Fibroblast of lung (primary cell): ENCODE data around the gene CCDC12. TPM values are rescaled to one million over a fixed set of nuclear protein-coding genes. Genes with fewer than 3 reads are reported as not detected.

Source experiments
- DNase-seq, 2 donors: peaks; one replicate each; pipeline versions ENCODE4 v3.0.0 to v3.0.0-alpha.2; 2010; ENCODE audit warnings: low read depth in 2 of 2
- H2AFZ ChIP-seq: 2 replicates; pipeline ENCODE4 v1.5.1; 2012; ENCODE audit warnings: low read length, control low read depth, inconsistent platforms
- H3K27ac ChIP-seq: 2 replicates; pipeline ENCODE4 v1.5.1; 2011; ENCODE audit warnings: low read length, control low read depth; ENCODE audit not compliant: insufficient read depth
- H3K27me3 ChIP-seq: 2 replicates; pipeline ENCODE4 v1.5.1; 2011; ENCODE audit warnings: mild to moderate bottlenecking, low read length; ENCODE audit not compliant: control insufficient read depth, insufficient read depth
- H3K36me3 ChIP-seq: 2 replicates; pipeline ENCODE4 v1.5.1; 2011; ENCODE audit warnings: low read length; ENCODE audit not compliant: control insufficient read depth, insufficient read depth
- H3K4me1 ChIP-seq: 2 replicates; pipeline ENCODE4 v1.5.1; 2011; ENCODE audit warnings: low read length; ENCODE audit not compliant: control insufficient read depth, insufficient read depth; ENCODE audit errors: extremely low read depth
- H3K4me2 ChIP-seq: 2 replicates; pipeline ENCODE4 v1.5.1; 2011; ENCODE audit warnings: low read length, control low read depth; ENCODE audit not compliant: insufficient read depth; ENCODE audit errors: extremely low read depth
- H3K4me3 ChIP-seq, 4 experiments: fragments of 200-600 bp in 1 of 4; sonication (generic) in 1 of 4; replicated peaks in 1 of 4; 2 replicates each; pipeline ENCODE4 v1.5.1; 2011 to 2016; ENCODE audit warnings: low read length in 4 of 4, low read depth in 3 of 4, mild to moderate bottlenecking in 3 of 4, control low read depth in 2 of 4, inconsistent platforms in 1 of 4, mixed read lengths in 1 of 4; ENCODE audit not compliant: insufficient read depth in 1 of 4; ENCODE audit errors: control extremely low read depth in 1 of 4
- H3K79me2 ChIP-seq: 2 replicates; pipeline ENCODE4 v1.5.1; 2012; ENCODE audit warnings: mild to moderate bottlenecking, low read length, inconsistent platforms; ENCODE audit not compliant: control insufficient read depth, insufficient read depth
- H3K9ac ChIP-seq: 2 replicates; pipeline ENCODE4 v1.5.1; 2011; ENCODE audit warnings: mild to moderate bottlenecking, low read length, control low read depth; ENCODE audit not compliant: insufficient read depth
- H3K9me3 ChIP-seq: 2 replicates; pipeline ENCODE4 v1.5.1; 2012; ENCODE audit warnings: low read depth, low read length; ENCODE audit not compliant: control insufficient read depth, insufficient read depth
- H4K20me1 ChIP-seq: 2 replicates; pipeline ENCODE4 v1.5.1; 2011; ENCODE audit warnings: low read length; ENCODE audit not compliant: control insufficient read depth, insufficient read depth; ENCODE audit errors: extremely low read depth
- EZH2 ChIP-seq: IDR thresholded peaks from 2 replicates; pipeline ENCODE4 v1.5.1; 2012; ENCODE audit warnings: low read length, control low read depth, mild to moderate bottlenecking; ENCODE audit errors: missing control alignments
- polyA plus RNA-seq, 2 donors: library from polyadenylated mRNA; depleted of rRNA in 1 of 2; stranded (reverse) in 1 of 2; unstranded in 1 of 2; fragments of >200 nt; gene quantifications; 2 replicates each; pipeline ENCODE4 v1.2.1, GENCODE V29; 2011 to 2012; ENCODE audit warnings: missing spikeins in 1 of 2
- total RNA-seq: library from RNA; depleted of rRNA; stranded (reverse); fragments of >200 nt; gene quantifications from 2 replicates; pipeline ENCODE4 v1.2.1, GENCODE V29; 2014
- TF ChIP-seq, protein P1 (sequence below), 2 donors: IDR thresholded peaks in 1 of 2; conservative IDR thresholded peaks in 1 of 2; 1 replicate in 1 of 2; 2 replicates in 1 of 2; pipeline ENCODE4 v1.5.1; 2011 to 2012; ENCODE audit warnings: low read length in 2 of 2, control low read depth in 1 of 2, inconsistent platforms in 1 of 2, low read depth in 1 of 2, mild to moderate bottlenecking in 1 of 2

CCDC12 gene
- total and polyA plus RNA-seq, 2 donors (not counting 1 experiment from before 2014, with no cell fraction given): 28.0 to 29.2 TPM

GRCh38 chr3:46981932-46982471 lies 5.5 kb upstream of the CCDC12 start:
- Histone ChIP-seq H4K20me1 (no peaks in the 10 kb centered on the region), H2AFZ (no peak overlapping the region), H3K4me2 (no peak overlapping the region), H3K4me1 (peaks cover 7% of the 10 kb centered on the region), H3K9me3 (no peaks in the 10 kb centered on the region), H3K27ac (no peak overlapping the region), H3K36me3 (no peaks in the 10 kb centered on the region), H3K79me2 (no peaks in the 10 kb centered on the region), H3K9ac (no peak overlapping the region), H3K4me3 (no peak overlapping the region), H3K27me3 (no peaks in the 10 kb centered on the region)
- DNase-seq: no peak
- TF ChIP-seq, protein P1, sequence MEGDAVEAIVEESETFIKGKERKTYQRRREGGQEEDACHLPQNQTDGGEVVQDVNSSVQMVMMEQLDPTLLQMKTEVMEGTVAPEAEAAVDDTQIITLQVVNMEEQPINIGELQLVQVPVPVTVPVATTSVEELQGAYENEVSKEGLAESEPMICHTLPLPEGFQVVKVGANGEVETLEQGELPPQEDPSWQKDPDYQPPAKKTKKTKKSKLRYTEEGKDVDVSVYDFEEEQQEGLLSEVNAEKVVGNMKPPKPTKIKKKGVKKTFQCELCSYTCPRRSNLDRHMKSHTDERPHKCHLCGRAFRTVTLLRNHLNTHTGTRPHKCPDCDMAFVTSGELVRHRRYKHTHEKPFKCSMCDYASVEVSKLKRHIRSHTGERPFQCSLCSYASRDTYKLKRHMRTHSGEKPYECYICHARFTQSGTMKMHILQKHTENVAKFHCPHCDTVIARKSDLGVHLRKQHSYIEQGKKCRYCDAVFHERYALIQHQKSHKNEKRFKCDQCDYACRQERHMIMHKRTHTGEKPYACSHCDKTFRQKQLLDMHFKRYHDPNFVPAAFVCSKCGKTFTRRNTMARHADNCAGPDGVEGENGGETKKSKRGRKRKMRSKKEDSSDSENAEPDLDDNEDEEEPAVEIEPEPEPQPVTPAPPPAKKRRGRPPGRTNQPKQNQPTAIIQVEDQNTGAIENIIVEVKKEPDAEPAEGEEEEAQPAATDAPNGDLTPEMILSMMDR (conservative IDR thresholded peaks at IDR 0.05 in 1 of 2, IDR thresholded peaks at IDR 0.05 in 1 of 2; ENCODE audit: low read depth in 1 of 2, low read length in 2 of 2): no peak
- no peak for TF ChIP-seq EZH2

GRCh38 chr3:46979958-46980497 lies 3.5 kb upstream of the CCDC12 start:
- Histone ChIP-seq H3K27me3 (no peaks in the 10 kb centered on the region), H3K9me3 (no peaks in the 10 kb centered on the region), H3K9ac (peak overlapping the region; percentile 30), H3K79me2 (peaks cover 11% of the 10 kb centered on the region), H3K4me3 (peak overlapping the region; percentile 46 to 67 (median 57)), H2AFZ (peak overlapping the region; percentile 51), H3K36me3 (no peaks in the 10 kb centered on the region), H3K27ac (no peak overlapping the region), H3K4me2 (peak overlapping the region; percentile 80), H3K4me1 (peaks cover 7% of the 10 kb centered on the region), H4K20me1 (no peaks in the 10 kb centered on the region)
- TF ChIP-seq EZH2: no peak
- TF ChIP-seq, protein P1 (conservative IDR thresholded peaks at IDR 0.05 in 1 of 2, IDR thresholded peaks at IDR 0.05 in 1 of 2; ENCODE audit: low read depth in 1 of 2, low read length in 2 of 2): no peak
- no peak for DNase-seq

DNA sequence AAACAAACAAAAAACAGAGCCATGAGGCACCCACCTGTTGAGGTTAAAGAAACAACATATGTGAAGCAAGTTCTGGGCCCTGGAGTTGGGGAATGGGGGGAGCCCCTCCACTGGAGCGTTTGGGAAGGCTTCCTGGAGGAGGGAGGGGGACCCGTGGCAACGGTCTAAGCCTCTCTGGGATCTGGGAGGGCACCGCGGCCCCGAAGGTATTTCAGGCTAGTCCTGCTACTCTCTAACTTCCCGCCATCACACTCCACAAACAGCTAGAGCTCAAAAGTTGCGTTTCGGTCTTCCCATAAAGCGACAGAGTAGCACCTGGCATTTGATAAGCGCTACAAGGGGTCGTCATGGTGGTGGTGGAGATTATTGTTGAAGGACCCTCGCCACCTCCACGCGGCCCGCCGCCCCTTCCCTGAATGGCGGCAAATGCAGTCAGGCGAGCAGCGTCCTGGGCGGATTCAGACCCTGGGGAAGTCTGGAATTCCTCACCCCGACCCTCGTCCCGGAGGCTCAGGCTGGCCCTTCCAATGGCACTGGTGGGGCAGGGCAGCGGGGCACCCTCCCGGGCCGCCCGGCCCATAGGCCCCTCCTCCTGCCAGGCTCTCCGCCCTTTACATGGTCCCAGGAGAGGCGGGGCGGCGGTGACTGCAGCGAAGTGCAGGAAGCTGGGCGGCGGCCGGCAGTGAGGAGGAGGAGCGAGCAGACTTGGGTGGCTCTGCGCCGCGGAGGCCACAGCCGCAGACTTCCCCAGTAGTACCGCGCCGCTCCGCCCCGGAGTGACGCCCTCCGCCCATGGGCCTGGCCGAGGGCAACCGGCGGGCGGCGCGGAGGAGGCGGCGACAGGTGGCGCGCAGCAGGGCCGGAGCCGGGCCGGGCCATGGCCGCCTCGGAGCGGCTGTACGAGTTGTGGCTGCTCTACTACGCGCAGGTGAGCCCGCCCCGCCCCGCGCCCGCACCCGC lies 2.7 kb upstream of the CCDC12 start, which contains the start of gene NBEAL2:
Gene NBEAL2, plus strand, starts transcription at position 682 of the 960 bp plus-strand sequence. Its CDS starts 196 bp downstream, at position 878.
- Histone ChIP-seq H3K27ac (peak within 1 kb of the TSS; percentile 34), H4K20me1 (no peaks in the 10 kb centered on the region), H3K79me2 (peaks cover 19% of the 10 kb centered on the region), H3K27me3 (no peaks in the 10 kb centered on the region), H3K4me2 (peak within 1 kb of the TSS; percentile 96), H3K9me3 (no peaks in the 10 kb centered on the region), H3K9ac (peak within 1 kb of the TSS; percentile 59), H3K4me3 (peak within 1 kb of the TSS; percentile 60 to 78 (median 69)), H3K36me3 (no peaks in the 10 kb centered on the region), H3K4me1 (peaks cover 7% of the 10 kb centered on the region), H2AFZ (peak within 1 kb of the TSS; percentile 90)
- no peak for TF ChIP-seq EZH2
- TF ChIP-seq, protein P1 (conservative IDR thresholded peaks at IDR 0.05 in 1 of 2, IDR thresholded peaks at IDR 0.05 in 1 of 2; ENCODE audit: low read depth in 1 of 2, low read length in 2 of 2): no peak
- DNase-seq: peak; percentile 88 to 90
